ENCODE measurements around the gene SHKBP1.

DNA sequence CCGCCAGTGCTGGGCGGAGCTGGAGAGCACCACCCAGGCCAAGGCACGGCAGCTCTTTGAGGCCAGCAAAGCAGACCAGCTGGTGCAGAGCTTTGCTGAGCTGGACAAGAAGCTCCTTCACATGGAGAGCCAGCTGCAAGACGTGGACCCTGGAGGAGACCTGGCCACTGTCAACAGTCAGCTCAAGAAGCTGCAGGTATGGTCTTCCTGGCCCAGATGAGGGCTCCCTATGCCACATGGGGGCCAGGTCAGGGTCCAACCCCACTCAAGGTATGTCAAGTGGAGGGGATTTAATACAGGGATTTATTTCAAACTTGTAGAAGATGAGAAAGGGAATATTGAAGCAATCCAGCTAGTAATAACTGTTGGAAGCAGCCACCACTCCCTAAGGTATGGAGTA lies 42.5 kb upstream of the SHKBP1 start:
- TF ChIP-seq KDM1A (CRISPR knock-in tag; IDR thresholded peaks at IDR 0.05) (no peak), ADNP (CRISPR knock-in tag; IDR thresholded peaks at IDR 0.05) (no peak), THYN1 (CRISPR knock-in tag; IDR thresholded peaks at IDR 0.05; ENCODE audit: borderline replicate concordance, low read depth) (no peak), YY1 (IDR thresholded peaks at IDR 0.05; ENCODE audit: insufficient read depth, insufficient replicate concordance, low read depth, low read length) (no peak), FOSL1 (CRISPR knock-in tag; IDR thresholded peaks at IDR 0.05; ENCODE audit: borderline replicate concordance) (no peak), JUND (CRISPR knock-in tag; IDR thresholded peaks at IDR 0.05) (no peak)
- TF ChIP-seq, protein P1, sequence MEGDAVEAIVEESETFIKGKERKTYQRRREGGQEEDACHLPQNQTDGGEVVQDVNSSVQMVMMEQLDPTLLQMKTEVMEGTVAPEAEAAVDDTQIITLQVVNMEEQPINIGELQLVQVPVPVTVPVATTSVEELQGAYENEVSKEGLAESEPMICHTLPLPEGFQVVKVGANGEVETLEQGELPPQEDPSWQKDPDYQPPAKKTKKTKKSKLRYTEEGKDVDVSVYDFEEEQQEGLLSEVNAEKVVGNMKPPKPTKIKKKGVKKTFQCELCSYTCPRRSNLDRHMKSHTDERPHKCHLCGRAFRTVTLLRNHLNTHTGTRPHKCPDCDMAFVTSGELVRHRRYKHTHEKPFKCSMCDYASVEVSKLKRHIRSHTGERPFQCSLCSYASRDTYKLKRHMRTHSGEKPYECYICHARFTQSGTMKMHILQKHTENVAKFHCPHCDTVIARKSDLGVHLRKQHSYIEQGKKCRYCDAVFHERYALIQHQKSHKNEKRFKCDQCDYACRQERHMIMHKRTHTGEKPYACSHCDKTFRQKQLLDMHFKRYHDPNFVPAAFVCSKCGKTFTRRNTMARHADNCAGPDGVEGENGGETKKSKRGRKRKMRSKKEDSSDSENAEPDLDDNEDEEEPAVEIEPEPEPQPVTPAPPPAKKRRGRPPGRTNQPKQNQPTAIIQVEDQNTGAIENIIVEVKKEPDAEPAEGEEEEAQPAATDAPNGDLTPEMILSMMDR (CRISPR knock-in tag; IDR thresholded peaks at IDR 0.05), result no peak
- TF ChIP-seq, protein P2, sequence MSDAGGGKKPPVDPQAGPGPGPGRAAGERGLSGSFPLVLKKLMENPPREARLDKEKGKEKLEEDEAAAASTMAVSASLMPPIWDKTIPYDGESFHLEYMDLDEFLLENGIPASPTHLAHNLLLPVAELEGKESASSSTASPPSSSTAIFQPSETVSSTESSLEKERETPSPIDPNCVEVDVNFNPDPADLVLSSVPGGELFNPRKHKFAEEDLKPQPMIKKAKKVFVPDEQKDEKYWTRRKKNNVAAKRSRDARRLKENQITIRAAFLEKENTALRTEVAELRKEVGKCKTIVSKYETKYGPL (CRISPR knock-in tag; IDR thresholded peaks at IDR 0.05), result no peak
- TF ChIP-seq, protein P3, sequence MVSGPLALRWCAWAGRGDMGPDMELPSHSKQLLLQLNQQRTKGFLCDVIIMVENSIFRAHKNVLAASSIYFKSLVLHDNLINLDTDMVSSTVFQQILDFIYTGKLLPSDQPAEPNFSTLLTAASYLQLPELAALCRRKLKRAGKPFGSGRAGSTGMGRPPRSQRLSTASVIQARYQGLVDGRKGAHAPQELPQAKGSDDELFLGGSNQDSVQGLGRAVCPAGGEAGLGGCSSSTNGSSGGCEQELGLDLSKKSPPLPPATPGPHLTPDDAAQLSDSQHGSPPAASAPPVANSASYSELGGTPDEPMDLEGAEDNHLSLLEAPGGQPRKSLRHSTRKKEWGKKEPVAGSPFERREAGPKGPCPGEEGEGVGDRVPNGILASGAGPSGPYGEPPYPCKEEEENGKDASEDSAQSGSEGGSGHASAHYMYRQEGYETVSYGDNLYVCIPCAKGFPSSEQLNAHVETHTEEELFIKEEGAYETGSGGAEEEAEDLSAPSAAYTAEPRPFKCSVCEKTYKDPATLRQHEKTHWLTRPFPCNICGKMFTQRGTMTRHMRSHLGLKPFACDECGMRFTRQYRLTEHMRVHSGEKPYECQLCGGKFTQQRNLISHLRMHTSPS (CRISPR knock-in tag; IDR thresholded peaks at IDR 0.05; ENCODE audit: low read depth), result no peak
- TF ChIP-seq, protein P4, sequence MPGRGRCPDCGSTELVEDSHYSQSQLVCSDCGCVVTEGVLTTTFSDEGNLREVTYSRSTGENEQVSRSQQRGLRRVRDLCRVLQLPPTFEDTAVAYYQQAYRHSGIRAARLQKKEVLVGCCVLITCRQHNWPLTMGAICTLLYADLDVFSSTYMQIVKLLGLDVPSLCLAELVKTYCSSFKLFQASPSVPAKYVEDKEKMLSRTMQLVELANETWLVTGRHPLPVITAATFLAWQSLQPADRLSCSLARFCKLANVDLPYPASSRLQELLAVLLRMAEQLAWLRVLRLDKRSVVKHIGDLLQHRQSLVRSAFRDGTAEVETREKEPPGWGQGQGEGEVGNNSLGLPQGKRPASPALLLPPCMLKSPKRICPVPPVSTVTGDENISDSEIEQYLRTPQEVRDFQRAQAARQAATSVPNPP (CRISPR knock-in tag; IDR thresholded peaks at IDR 0.05), result no peak
